Dendritic cell treated with granulocyte-macrophage colony-stimulating factor and Interleukin-4, amounts not matched to agents 40 ng/mL and 50 ng/mL, for 4 days (primary cell): ENCODE results near the gene R3HDM4.
A peak's percentile ranks its signal among the peaks of the same experiment; 100 is the strongest.
"Not testable (repeated sequence)": the region's sequence is repeated elsewhere in the genome, so short reads cannot be mapped to it uniquely, and the experiment has no call there.

Experiments
- H3K27ac Mint-ChIP-seq: one replicate; pipeline ENCODE4 v1.8.0; 2022; ENCODE audit warnings: mild to moderate bottlenecking, mixed read lengths
- H3K27me3 Mint-ChIP-seq: one replicate; pipeline ENCODE4 v1.8.0; 2022; ENCODE audit warnings: mild to moderate bottlenecking, mixed read lengths
- H3K36me3 Mint-ChIP-seq: one replicate; pipeline ENCODE4 v1.8.0; 2022; ENCODE audit warnings: low read depth, mixed read lengths
- H3K4me1 Mint-ChIP-seq: one replicate; pipeline ENCODE4 v1.8.0; 2022; ENCODE audit warnings: low read depth, mixed read lengths
- H3K4me3 Mint-ChIP-seq: one replicate; pipeline ENCODE4 v1.8.0; 2022; ENCODE audit warnings: mild to moderate bottlenecking, moderate library complexity, mixed read lengths
- H3K9me3 Mint-ChIP-seq: one replicate; pipeline ENCODE4 v1.8.0; 2022; ENCODE audit warnings: mixed read lengths
- intact Hi-C: fragments of 100-400 bp; cut with micrococcal nuclease; formaldehyde crosslinking; loops from one replicate; pipeline ENCODE4 v1.15.0; 2022

The R3HDM4 gene

GRCh38 chr19:877992-878660, 34.9 kb downstream of the R3HDM4 start:
- H3K27me3 Mint-ChIP-seq, H3K27ac Mint-ChIP-seq, H3K9me3 Mint-ChIP-seq, H3K4me3 Mint-ChIP-seq, H3K4me1 Mint-ChIP-seq, intact Hi-C loops: not testable (repeated sequence)
- H3K36me3 Mint-ChIP-seq: peaks cover 94% of the 10 kb centered on the region

DNA sequence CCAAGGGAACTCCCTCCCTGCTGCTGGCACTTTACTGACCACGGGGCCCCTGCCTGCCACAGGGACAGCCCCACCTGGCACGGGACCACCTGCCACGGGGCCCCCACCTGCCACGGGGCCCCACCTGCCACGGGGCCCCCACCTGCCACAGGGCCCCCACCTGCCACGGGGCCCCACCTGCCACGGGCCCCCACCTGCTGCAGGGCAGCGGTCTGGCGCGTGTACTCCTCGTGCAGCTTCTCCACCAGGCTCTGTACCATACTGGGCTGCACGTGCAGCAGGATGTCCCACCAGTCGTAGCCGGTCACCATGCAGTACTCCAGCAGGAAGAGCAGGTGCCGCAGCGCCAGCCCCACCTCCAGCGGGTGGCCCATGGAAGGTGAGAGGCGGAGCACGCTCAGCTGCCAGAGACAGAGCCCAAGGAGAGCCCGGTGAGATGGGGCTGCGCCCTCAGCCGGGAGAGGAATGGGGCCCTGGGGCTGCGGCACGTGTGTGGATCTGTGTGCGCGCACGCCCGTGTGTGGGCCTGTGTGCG, 36.2 kb downstream of the R3HDM4 start:
- Mint-ChIP-seq H3K4me1 (peaks cover 9% of the 10 kb centered on the region), H3K27ac (no peak overlapping the region), H3K4me3 (no peak overlapping the region), H3K9me3 (no peaks in the 10 kb centered on the region), H3K27me3 (no peaks in the 10 kb centered on the region), H3K36me3 (peaks cover 89% of the 10 kb centered on the region)
- intact Hi-C loops: no loop called here

- peaks cover 89% of the 10 kb centered on the region for H3K36me3 Mint-ChIP-seq
- no peak overlapping the region for H3K4me3 Mint-ChIP-seq
- no peaks in the 10 kb centered on the region for H3K27me3 Mint-ChIP-seq
- no peaks in the 10 kb centered on the region for H3K9me3 Mint-ChIP-seq
- H3K4me1 Mint-ChIP-seq: peaks cover 10% of the 10 kb centered on the region
- H3K27ac Mint-ChIP-seq: no peak overlapping the region
- intact Hi-C loops: no loop called here
Measured at GRCh38 chr19:876089-876488, 36.9 kb downstream of the R3HDM4 start.

- no peak overlapping the region for H3K27ac Mint-ChIP-seq
Measured at GRCh38 chr19:875265-875879, 37.6 kb downstream of the R3HDM4 start.

GRCh38 chr19:873561-874041, 39.4 kb downstream of the R3HDM4 start:
- H3K4me3 Mint-ChIP-seq: no peak overlapping the region
- peaks cover 89% of the 10 kb centered on the region for H3K36me3 Mint-ChIP-seq
- H3K9me3 Mint-ChIP-seq: no peaks in the 10 kb centered on the region
- H3K4me1 Mint-ChIP-seq: peaks cover 25% of the 10 kb centered on the region
- intact Hi-C loops: no loop called here
- no peaks in the 10 kb centered on the region for H3K27me3 Mint-ChIP-seq
- no peak overlapping the region for H3K27ac Mint-ChIP-seq

More at GRCh38 chr19:875265-875879, 37.6 kb downstream of the R3HDM4 start:
- H3K4me3 Mint-ChIP-seq: no peak overlapping the region
- intact Hi-C loops: no loop called here
- no peaks in the 10 kb centered on the region for H3K27me3 Mint-ChIP-seq
- H3K4me1 Mint-ChIP-seq: peaks cover 15% of the 10 kb centered on the region
- no peaks in the 10 kb centered on the region for H3K9me3 Mint-ChIP-seq
- H3K36me3 Mint-ChIP-seq: peaks cover 89% of the 10 kb centered on the region

- intact Hi-C loops: no loop called here
- Mint-ChIP-seq H3K4me1 (peaks cover 25% of the 10 kb centered on the region), H3K36me3 (peaks cover 89% of the 10 kb centered on the region), H3K27me3 (no peaks in the 10 kb centered on the region), H3K4me3 (peak overlapping the region; percentile 55), H3K9me3 (no peaks in the 10 kb centered on the region), H3K27ac (peak overlapping the region; percentile 83)
Measured at GRCh38 chr19:873084-873483, 39.9 kb downstream of the R3HDM4 start.

GRCh38 chr19:872266-872951, 40.6 kb downstream of the R3HDM4 start:
- H3K27me3 Mint-ChIP-seq: no peaks in the 10 kb centered on the region
- H3K9me3 Mint-ChIP-seq: no peaks in the 10 kb centered on the region
- peaks cover 28% of the 10 kb centered on the region for H3K4me1 Mint-ChIP-seq
- peak overlapping the region; percentile 83 for H3K27ac Mint-ChIP-seq
- H3K4me3 Mint-ChIP-seq: peak overlapping the region; percentile 75
- intact Hi-C loops: no loop called here
- H3K36me3 Mint-ChIP-seq: peaks cover 89% of the 10 kb centered on the region

DNA sequence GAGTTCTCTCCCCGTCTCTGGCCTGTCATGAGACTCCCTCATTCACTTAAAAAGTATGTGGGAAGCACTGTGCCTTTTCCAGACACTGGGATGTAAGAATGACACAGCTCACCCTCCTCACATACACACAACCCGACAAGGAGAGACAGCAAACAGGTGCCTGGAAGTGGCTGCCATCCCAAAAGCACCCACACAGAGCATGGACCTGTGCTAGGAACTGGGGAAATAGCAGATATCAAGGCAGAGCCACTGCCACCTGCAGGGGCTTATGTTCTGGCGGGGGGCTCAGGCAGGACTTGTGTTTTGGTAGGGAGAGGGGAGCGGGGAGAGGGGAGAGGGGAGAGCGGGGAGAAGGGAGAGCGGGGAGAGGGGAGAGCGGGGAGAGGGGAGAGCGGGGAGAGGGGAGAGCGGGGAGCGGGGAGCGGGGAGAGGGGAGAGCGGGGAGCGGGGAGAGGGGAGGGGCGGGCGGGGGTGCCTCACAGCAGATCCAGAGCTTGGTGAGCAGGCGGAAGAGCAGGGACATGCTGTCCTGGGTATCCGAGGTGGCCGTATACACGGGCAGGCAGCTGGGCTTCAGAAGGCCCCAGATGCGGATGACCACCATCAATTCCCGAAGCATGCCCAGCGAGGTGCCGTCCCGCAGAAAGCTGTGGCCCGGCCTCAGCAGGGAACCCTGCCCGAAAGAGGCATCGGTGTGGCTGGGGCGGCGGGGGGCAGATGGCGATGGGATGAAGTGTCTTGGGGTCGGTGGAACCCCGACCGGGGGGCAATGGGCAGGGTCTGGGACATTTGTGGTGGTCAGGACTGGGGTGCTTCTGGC, 41.4 kb downstream of the R3HDM4 start:
- Mint-ChIP-seq H3K27ac (peak overlapping the region; percentile 83), H3K27me3 (no peaks in the 10 kb centered on the region), H3K9me3 (no peaks in the 10 kb centered on the region), H3K4me3 (peak overlapping the region; percentile 75), H3K36me3 (peaks cover 89% of the 10 kb centered on the region), H3K4me1 (peaks cover 32% of the 10 kb centered on the region)
- intact Hi-C loops: no loop called here

GRCh38 chr19:870963-871401, 42.0 kb downstream of the R3HDM4 start:
- intact Hi-C loops: no loop called here
- Mint-ChIP-seq H3K4me1 (peaks cover 32% of the 10 kb centered on the region), H3K36me3 (peaks cover 82% of the 10 kb centered on the region), H3K27ac (peak overlapping the region; percentile 53), H3K4me3 (no peak overlapping the region), H3K27me3 (no peaks in the 10 kb centered on the region), H3K9me3 (no peaks in the 10 kb centered on the region)

- Mint-ChIP-seq H3K9me3 (no peaks in the 10 kb centered on the region), H3K27me3 (no peaks in the 10 kb centered on the region), H3K36me3 (peaks cover 81% of the 10 kb centered on the region), H3K27ac (no peak overlapping the region), H3K4me3 (no peak overlapping the region), H3K4me1 (peaks cover 32% of the 10 kb centered on the region)
- intact Hi-C loops: no loop called here
Measured at GRCh38 chr19:870314-870713, 42.7 kb downstream of the R3HDM4 start.

GRCh38 chr19:869245-870177, 43.5 kb downstream of the R3HDM4 start:
- peaks cover 32% of the 10 kb centered on the region for H3K4me1 Mint-ChIP-seq
- H3K27ac Mint-ChIP-seq: peak overlapping the region; percentile 62
- no peaks in the 10 kb centered on the region for H3K9me3 Mint-ChIP-seq
- H3K36me3 Mint-ChIP-seq: peaks cover 73% of the 10 kb centered on the region
- no peaks in the 10 kb centered on the region for H3K27me3 Mint-ChIP-seq
- intact Hi-C loops: no loop called here
- no peak overlapping the region for H3K4me3 Mint-ChIP-seq

DNA sequence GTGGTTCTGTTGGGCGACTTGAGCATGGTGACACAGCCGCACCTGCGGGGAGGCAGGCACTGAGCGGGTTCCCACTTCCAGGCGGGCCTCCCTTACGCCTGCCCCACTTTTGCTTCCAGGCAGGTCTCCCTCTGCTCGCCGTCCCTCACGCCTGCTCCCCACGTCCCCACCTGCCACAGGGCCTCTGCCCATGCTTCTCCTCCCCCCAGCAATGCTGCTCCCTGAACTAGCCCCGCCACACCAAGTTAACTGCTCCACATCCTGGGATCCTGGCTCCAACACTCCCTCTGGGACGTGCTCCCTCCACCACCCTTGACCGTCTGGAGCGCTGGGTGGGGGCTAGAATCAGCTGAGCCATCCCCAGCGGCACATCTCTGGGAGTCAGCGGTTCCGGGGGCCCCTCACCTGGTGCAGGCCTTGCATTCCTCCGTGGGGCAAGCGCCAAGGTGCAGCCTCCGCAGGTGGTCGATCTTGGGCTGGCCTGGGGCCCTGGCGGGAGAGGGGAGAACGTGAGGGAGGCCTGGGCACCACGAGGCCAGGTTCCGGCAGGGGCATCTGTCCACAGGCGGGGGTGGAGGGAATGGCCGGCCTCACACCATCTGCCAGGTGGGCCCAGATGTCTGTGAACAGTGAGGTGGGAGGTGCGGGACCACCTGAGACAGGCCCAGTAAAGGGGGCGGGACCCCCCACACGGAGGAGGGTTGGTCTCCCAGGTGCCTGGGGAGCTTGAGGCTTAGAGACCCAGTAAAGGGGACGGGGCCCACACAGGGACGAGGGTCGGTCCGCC, 44.4 kb downstream of the R3HDM4 start:
- no peak overlapping the region for H3K27ac Mint-ChIP-seq
- no peaks in the 10 kb centered on the region for H3K9me3 Mint-ChIP-seq
- peaks cover 65% of the 10 kb centered on the region for H3K36me3 Mint-ChIP-seq
- no peaks in the 10 kb centered on the region for H3K27me3 Mint-ChIP-seq
- peaks cover 37% of the 10 kb centered on the region for H3K4me1 Mint-ChIP-seq
- no peak overlapping the region for H3K4me3 Mint-ChIP-seq
- intact Hi-C loops: no loop called here
